Left ventricle myocardium inferior (tissue), 1 donor: ENCODE results near the gene RWDD1. TPM values are rescaled to one million over a fixed set of nuclear protein-coding genes. Genes with fewer than 3 reads are reported as not detected.

Source experiments
- DNase-seq: peaks from one replicate; pipeline ENCODE4 v3.0.0-alpha.2; 2020
- H3K27ac ChIP-seq: fragments of 200-600 bp; replicated peaks from 2 replicates; pipeline ENCODE4 v1.8.0; 2021
- H3K27me3 ChIP-seq: fragments of 200-600 bp; 2 replicates; pipeline ENCODE4 v1.8.0; 2021; ENCODE audit warnings: low read depth
- H3K36me3 ChIP-seq: fragments of 200-600 bp; 2 replicates; pipeline ENCODE4 v1.8.0; 2021
- H3K4me1 ChIP-seq: fragments of 200-600 bp; 2 replicates; pipeline ENCODE4 v1.8.0; 2021
- H3K4me3 ChIP-seq: fragments of 200-600 bp; 2 replicates; pipeline ENCODE4 v1.8.0; 2021; ENCODE audit warnings: mild to moderate bottlenecking, moderate library complexity
- H3K9me3 ChIP-seq: fragments of 200-600 bp; replicated peaks from 2 replicates; pipeline ENCODE4 v1.8.0; 2021
- intact Hi-C: fragments of 100-400 bp; cut with micrococcal nuclease; formaldehyde crosslinking; loops from one replicate; pipeline ENCODE4 v1.11.0; 2022
- total RNA-seq: library from RNA; stranded (reverse); fragmentation: NEBNext Ultra II Directional; extraction: Animal tissue kit (Norgen Biotek cat#: 25700); gene quantifications from one replicate; pipeline ENCODE4 v1.2.1, GENCODE V29; 2021
- TF ChIP-seq, protein P1 (sequence below): fragments of 200-600 bp; IDR thresholded peaks from 2 replicates; pipeline ENCODE4 v1.8.0; 2021; ENCODE audit warnings: antibody characterized with exemption, mild to moderate bottlenecking, borderline replicate concordance
- donor health status: DM: no; HTN: yes; CAD: no; lungs with severe emphysema.

Gene RWDD1
- total RNA-seq, 1 donor from 2014 or later: 73.3 TPM

DNA sequence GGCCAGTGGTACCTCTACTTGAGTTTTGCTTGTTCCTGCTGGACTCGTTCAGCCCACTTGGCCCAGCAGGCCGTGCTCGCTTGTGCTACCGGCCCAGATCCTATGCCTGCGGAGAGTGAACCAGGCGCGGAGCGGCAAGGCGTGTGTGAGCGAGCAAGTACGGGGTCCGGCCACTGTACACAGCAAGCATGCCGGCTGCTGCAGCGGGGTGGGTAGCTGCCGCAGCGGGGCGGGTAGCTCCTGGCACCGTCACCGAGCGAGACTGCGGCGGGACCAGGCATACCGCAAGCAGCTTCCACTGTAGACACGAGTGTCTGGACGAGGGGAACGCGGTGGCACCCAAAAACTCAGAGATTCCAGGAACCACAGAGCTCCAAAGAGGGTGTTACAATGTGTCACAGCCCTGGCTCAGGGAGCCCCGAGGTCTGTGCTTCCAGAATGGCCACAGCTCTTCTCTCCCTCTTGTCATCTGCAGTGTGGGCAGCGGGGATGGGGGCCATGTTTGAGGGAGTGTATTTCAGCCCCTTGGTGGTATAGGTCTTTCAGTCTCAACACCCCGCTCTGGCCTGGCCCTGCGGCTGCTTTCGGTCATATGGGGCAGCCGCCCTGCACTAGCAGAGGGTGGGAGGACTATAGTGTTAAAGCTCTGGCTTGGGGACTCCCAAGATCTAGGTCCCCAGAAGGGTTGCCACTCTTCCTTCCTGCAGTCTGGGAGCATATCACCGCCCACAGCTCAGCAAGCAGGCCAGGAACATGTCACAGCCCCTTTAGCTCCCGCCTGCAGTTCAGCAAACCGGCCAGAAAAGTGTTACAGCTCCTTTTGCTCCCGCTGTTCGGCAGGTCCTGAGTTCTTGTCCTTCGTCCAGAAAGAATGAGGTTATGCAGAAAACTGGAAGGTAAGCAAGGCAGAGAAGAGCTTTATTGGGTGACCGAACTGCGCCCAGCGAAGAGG lies 6.1 kb upstream of the RWDD1 start:
- TF ChIP-seq, protein P1, sequence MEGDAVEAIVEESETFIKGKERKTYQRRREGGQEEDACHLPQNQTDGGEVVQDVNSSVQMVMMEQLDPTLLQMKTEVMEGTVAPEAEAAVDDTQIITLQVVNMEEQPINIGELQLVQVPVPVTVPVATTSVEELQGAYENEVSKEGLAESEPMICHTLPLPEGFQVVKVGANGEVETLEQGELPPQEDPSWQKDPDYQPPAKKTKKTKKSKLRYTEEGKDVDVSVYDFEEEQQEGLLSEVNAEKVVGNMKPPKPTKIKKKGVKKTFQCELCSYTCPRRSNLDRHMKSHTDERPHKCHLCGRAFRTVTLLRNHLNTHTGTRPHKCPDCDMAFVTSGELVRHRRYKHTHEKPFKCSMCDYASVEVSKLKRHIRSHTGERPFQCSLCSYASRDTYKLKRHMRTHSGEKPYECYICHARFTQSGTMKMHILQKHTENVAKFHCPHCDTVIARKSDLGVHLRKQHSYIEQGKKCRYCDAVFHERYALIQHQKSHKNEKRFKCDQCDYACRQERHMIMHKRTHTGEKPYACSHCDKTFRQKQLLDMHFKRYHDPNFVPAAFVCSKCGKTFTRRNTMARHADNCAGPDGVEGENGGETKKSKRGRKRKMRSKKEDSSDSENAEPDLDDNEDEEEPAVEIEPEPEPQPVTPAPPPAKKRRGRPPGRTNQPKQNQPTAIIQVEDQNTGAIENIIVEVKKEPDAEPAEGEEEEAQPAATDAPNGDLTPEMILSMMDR: no peak
- DNase-seq: peak; percentile 34
- no peaks in the 10 kb centered on the region for H3K36me3 ChIP-seq
- peaks cover 31% of the 10 kb centered on the region for H3K4me1 ChIP-seq
- intact Hi-C loops: no loop called here
- H3K27me3 ChIP-seq: no peaks in the 10 kb centered on the region
- H3K4me3 ChIP-seq: peak overlapping the region; percentile 55
- no peak overlapping the region for H3K27ac ChIP-seq
- H3K9me3 ChIP-seq: no peaks in the 10 kb centered on the region

DNA sequence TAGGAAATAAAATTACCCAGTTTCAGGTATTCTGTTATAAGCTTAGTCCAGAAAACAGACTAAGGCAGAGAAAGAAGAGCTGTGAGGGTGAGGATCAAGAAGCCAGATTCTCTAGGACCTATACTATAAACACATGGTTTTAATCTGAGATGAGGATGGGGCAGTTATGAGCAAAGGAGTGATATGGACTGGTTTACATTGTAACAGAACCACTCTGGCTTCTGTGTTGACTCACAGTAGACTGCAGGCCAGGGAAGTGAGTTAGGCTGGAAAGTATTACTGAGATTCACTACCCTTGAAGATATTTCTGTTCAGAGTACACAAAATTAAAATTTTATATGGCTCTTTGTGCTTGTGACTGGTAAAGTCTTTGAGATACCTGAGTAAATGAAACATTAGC lies 3.2 kb upstream of the RWDD1 start:
- Histone ChIP-seq H3K4me1 (peaks cover 51% of the 10 kb centered on the region), H3K27me3 (no peaks in the 10 kb centered on the region), H3K36me3 (no peaks in the 10 kb centered on the region), H3K27ac (no peak overlapping the region), H3K4me3 (no peak overlapping the region), H3K9me3 (no peaks in the 10 kb centered on the region)
- intact Hi-C loops: no loop called here
- TF ChIP-seq, protein P1: no peak
- no peak for DNase-seq

DNA sequence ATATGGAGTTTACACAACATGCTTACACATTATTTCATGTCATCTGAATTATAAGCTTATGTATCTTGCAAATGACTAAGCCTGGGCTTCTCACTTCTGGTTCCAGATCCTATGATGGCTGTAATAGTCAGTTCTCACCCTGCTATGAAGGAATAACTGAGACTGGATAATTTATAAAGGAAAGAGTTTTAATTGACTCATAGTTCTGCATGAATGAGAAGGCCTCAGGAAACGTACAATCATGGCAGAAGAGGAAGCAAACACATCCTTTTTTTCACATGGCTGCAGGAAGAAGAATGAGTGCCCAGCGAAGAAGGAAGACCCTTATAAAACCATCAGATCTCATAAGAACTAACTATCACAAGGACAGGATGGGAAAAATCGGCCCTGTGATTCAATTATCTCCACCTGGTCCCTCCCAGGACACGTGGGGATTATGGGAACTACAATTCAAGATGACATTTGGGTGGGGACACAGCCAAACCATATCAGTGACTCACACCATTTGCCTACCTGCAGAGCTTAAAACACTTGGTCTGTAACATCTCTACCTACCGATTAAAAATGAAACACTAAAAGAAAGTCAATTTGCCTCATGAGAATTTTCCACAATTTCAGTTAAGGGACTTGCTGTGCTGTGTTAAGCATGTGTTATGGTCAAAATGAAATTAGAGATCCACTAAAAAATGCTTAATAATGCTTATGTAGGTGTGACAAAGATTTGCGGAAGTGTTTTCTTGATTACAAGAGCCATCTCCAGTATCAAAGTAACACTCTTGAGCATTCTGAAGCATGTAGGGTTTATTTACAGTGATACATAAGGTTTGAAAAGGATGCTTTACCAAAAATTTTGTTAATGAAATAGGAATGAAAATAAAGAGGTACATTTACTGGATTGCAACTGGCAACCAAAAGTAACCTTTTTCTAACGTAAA lies 2.2 kb upstream of the RWDD1 start:
- TF ChIP-seq, protein P1: no peak

GRCh38 chr6:116571683-116572000 lies 338 bp downstream of the RWDD1 start:
- peak overlapping the region; percentile 93 for H3K4me3 ChIP-seq
- no peaks in the 10 kb centered on the region for H3K27me3 ChIP-seq
- TF ChIP-seq, protein P1: no peak
- no peaks in the 10 kb centered on the region for H3K9me3 ChIP-seq
- no peak for DNase-seq
- peak overlapping the region; percentile 95 for H3K27ac ChIP-seq
- intact Hi-C loops: no loop called here
- peaks cover 18% of the 10 kb centered on the region for H3K36me3 ChIP-seq
- H3K4me1 ChIP-seq: peaks cover 62% of the 10 kb centered on the region

More for the DNA sequence above, 2.2 kb upstream of the RWDD1 start:
- H3K36me3 ChIP-seq: no peaks in the 10 kb centered on the region
- H3K4me1 ChIP-seq: peaks cover 61% of the 10 kb centered on the region
- H3K4me3 ChIP-seq: no peak overlapping the region
- no peaks in the 10 kb centered on the region for H3K27me3 ChIP-seq
- no peak for DNase-seq
- intact Hi-C loops: no loop called here
- H3K27ac ChIP-seq: no peak overlapping the region
- H3K9me3 ChIP-seq: no peaks in the 10 kb centered on the region

DNA sequence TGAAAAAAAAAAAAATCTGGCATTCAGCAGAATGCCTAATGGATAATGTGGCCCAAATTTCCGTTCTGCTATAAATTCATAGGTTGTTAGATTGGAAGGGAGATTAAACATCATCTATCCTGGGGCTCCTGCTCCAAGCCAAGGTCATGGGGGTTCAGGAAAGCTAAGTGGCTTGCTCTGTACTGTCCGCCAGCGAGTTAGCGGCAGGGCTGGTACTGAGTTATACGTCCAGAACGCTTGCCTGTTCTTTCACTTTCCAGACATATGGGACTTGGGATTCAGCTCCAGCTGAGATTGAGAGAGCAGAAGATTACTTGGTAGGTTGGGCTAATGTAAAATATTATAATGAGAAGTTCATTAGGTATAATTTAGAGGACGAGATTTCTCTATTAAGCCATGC lies 858 bp downstream of the RWDD1 start:
- intact Hi-C loops: no loop called here
- Histone ChIP-seq H3K27ac (peak overlapping the region; percentile 95), H3K4me3 (peak overlapping the region; percentile 93), H3K36me3 (peaks cover 22% of the 10 kb centered on the region), H3K4me1 (peaks cover 66% of the 10 kb centered on the region), H3K9me3 (no peaks in the 10 kb centered on the region), H3K27me3 (no peaks in the 10 kb centered on the region)
- DNase-seq: peak; percentile 17
- TF ChIP-seq, protein P1: no peak
